Hematopoietic multipotent progenitor cell treated with erythropoietin and hydrocortisone succinate and interleukin-3 and kit ligand, for 8 days (in vitro differentiated cells): ENCODE data around the gene CD200.
"Not testable (repeated sequence)": the region's sequence is repeated elsewhere in the genome, so short reads cannot be mapped to it uniquely, and the experiment has no call there.

Experiments
- DNase-seq: peaks from one replicate; pipeline ENCODE4 v3.0.0-alpha.2; 2015

CD200 gene

GRCh38 chr3:112391648-112392047 is 58.7 kb downstream of the CD200 start:
- no peak for DNase-seq

- no peak for DNase-seq
These were observed 59.7 kb downstream of the CD200 start for GRCh38 chr3:112392393-112393359.

- DNase-seq: no peak
These were observed 60.4 kb downstream of the CD200 start for GRCh38 chr3:112393360-112393728.

GRCh38 chr3:112394003-112394640 is 61.2 kb downstream of the CD200 start:
- DNase-seq: no peak

GRCh38 chr3:112395181-112395895 is 62.4 kb downstream of the CD200 start:
- DNase-seq: no peak

GRCh38 chr3:112395896-112396290 is 62.9 kb downstream of the CD200 start:
- no peak for DNase-seq

- DNase-seq: no peak
These were observed 64.6 kb downstream of the CD200 start for GRCh38 chr3:112397556-112397955.

GRCh38 chr3:112399064-112399463 is 66.1 kb downstream of the CD200 start:
- no peak for DNase-seq

- DNase-seq: not testable (repeated sequence)
These were observed 66.6 kb downstream of the CD200 start for GRCh38 chr3:112399554-112399953.

GRCh38 chr3:112400317-112400716 is 67.4 kb downstream of the CD200 start:
- not testable (repeated sequence) for DNase-seq

- DNase-seq: no peak
These were observed 68.7 kb downstream of the CD200 start for GRCh38 chr3:112401617-112402016.

- no peak for DNase-seq
These were observed 70.1 kb downstream of the CD200 start for GRCh38 chr3:112403103-112403502.

GRCh38 chr3:112404924-112405549 is 72.1 kb downstream of the CD200 start:
- DNase-seq: not testable (repeated sequence)

GRCh38 chr3:112405845-112406244 is 72.9 kb downstream of the CD200 start:
- no peak for DNase-seq

GRCh38 chr3:112407214-112407887 is 74.4 kb downstream of the CD200 start:
- no peak for DNase-seq

- DNase-seq: no peak
These were observed 75.1 kb downstream of the CD200 start for GRCh38 chr3:112407888-112408702.

- no peak for DNase-seq
These were observed 76.1 kb downstream of the CD200 start for GRCh38 chr3:112409041-112409440.

GRCh38 chr3:112411425-112411824 is 78.5 kb downstream of the CD200 start:
- no peak for DNase-seq
